Stimulated activated CD8-positive, alpha-beta memory T cell treated with anti-CD3 and anti-CD28 coated beads, Interleukin-4, amount 100 ng/mL, for 1 hour (primary cell): ENCODE measurements around the gene VPREB1.
"Not testable (repeated sequence)": the region's sequence is repeated elsewhere in the genome, so short reads cannot be mapped to it uniquely, and the experiment has no call there.

Source experiments
- DNase-seq, 2 donors: peaks; one replicate each; pipeline ENCODE4 v3.0.0-alpha.2; 2020; ENCODE audit warnings: low read depth in 2 of 2, low spot score in 1 of 2

The VPREB1 gene

DNA sequence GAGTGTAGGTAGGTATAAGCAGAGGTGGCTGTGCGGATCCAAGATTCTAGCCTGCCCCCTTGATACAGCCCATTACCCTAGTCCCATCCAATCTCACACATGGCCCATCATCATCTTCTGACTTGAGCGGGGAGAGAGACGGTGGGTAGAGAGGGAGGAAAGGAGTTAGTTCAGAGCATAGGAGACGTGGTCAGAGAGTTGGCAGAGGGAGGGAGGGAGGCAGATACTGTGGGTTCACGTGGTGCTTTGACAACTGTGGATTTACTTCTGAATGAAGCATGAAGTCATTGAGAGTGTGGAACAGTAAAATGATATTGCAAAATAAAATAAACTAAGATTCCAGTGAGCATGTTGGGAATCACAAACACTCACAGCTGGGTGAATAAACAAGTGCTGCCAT is 31.4 kb upstream of the VPREB1 start:
- DNase-seq = no peak

- no peak for DNase-seq
Observed at GRCh38 chr22:22214819-22215329, 29.7 kb upstream of the VPREB1 start.

- DNase-seq = no peak
Observed at GRCh38 chr22:22215659-22216449, 28.7 kb upstream of the VPREB1 start.

DNA sequence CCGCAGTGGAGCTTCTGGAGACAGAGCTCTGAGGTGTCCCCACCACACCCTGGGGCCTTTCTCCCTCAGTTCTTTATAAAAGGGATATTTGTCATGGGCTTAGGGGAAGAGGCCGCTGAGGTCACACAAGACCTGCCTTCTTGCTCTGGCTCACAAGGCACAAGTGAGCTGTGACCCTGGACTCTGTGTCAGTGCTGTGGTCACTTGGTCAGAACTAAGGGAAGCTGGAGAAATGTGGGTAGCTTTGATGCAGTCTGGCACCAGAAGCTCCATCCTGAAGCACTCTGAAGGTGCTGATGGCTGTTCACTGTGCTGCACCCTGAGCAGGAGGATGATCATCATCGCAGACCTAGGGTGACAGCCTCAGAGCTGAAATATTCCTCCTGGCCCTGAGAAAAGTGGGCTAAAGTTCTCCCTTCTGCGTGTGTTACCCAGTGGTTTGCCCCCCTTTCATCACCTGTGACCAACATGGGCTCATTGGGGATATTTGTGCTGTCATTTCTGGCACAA is 28.1 kb upstream of the VPREB1 start:
- DNase-seq = no peak

DNA sequence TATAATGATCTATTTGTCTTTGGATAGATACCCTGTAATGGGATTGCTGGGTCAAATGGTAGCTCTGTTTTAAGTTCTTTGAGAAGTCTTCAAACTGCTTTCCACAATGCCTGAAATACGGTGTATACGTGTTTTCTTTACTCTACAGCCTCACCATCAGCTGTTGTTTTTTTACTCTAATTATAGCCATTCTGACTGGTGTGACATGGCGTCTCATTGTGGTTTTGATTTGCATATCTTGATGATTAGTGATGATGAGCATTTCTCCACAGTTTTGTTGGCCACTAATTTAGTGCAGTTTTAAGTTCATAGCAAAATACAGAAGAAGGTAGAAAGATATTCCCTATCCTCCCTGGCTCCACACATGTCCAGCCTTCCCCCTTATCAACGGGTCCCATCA is 26.3 kb upstream of the VPREB1 start:
- DNase-seq = no peak

DNA sequence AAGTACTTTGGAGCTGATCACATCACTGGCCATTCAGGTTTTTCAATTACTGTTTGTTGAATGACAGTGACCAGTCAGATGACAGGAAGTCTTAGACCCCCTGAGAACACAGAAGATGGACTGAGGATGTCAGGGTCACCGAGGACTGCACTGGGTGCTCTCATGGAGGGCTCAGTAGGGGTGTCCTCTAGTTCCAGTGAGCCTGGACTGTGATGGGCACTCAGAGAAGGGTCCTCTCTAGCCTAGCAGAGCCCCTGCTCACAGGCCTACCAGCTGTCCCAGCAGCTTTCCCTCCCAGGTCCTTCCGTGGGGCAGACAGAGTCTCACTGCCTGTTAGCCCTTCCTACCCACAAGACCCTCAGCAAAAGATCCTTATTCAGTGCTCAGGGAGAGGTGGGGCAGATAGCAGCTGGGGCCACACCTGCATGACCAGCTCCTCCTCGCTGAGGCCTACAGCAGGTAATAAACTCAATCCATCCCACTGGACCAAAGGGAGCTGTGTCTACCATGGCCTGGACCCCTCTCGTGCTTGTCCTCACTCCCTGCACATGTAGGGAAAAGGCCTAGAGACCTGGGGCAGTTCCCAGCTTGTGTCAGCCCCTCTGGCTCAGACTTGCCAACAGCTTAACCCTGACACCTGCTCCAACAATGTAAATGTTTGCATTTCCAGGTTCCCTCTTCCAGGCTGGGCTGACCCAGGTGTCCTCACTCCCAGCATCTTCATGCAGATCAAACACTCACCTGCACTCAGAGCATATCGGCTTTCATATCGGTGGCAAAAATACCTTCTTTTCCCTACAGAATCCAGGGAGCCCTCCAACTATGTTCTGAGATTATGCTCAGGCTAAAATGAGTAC is 25.2 kb upstream of the VPREB1 start:
- no peak for DNase-seq

GRCh38 chr22:22221043-22221442 is 23.5 kb upstream of the VPREB1 start:
- DNase-seq = not testable (repeated sequence)

GRCh38 chr22:22226448-22227187 is 18.0 kb upstream of the VPREB1 start:
- no peak for DNase-seq

- no peak for DNase-seq
Observed at GRCh38 chr22:22228421-22228820, 16.2 kb upstream of the VPREB1 start.

GRCh38 chr22:22228921-22229320 is 15.7 kb upstream of the VPREB1 start:
- DNase-seq = no peak

- DNase-seq = no peak
Observed at GRCh38 chr22:22229683-22230420, 14.7 kb upstream of the VPREB1 start.

DNA sequence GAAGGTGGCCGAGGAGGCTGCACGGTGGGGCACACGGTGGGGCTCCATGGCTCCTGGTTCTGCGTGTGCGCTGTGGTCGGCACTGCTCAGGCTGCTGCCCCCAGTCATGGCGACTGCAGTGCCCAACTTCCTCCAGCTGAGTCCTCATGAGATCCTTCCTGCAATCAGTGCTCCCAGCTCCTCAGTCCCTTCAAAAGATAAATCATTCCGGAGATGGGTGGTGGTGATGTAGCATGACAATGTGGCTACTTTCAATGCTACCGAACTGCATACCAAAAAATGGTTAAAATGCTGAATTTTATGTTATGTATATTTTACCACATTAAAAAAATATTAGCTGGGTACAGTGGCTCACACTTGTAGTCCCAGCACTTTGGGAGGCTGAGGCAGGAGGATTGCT is 14.1 kb upstream of the VPREB1 start:
- DNase-seq = no peak

GRCh38 chr22:22233081-22233480 is 11.5 kb upstream of the VPREB1 start:
- DNase-seq = no peak

DNA sequence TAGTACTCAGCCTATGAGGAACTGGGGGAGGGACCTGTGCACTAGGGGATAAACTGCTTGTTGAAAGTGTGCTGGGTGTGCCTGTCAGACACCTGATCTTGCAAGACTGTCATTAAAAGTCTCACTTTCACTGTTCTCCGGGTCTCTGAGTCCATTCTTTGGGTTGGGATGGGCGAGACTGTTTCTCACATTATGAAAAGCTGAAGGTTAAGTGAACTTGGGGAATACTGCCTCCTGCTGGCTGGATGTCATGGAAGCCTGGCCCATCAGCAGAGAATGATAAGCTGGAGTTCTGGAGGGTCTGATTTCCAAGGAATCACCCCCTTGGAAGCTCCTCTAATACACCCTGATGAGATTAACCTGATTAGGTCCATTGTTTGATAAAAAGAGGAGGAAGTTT is 9.0 kb upstream of the VPREB1 start:
- DNase-seq = peak; percentile 10 to 11

- no peak for DNase-seq
Observed at GRCh38 chr22:22237521-22237920, 7.1 kb upstream of the VPREB1 start.

GRCh38 chr22:22239311-22239939 is 5.2 kb upstream of the VPREB1 start:
- DNase-seq = no peak

GRCh38 chr22:22241554-22241898 is 3.1 kb upstream of the VPREB1 start:
- DNase-seq = no peak

DNA sequence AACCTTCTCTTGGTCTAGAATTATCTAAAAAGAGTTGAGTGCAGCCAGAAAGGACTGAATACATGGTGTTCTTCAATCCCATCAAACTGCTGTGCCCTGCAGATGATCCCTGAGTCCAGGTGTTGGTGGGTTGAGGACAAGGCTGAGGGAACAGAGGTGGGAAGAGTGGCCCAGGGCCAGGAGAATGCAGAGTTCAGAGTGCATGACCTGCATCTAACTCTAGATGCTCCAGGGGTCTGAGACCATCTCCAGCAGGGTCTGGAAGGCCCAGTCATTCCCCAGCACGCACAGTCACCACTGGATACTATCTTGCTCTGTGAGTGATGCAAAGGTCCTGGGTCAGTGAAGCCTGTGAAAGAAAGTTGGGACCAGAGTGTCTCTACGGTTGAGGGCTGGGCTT is 2.1 kb upstream of the VPREB1 start:
- no peak for DNase-seq

DNA sequence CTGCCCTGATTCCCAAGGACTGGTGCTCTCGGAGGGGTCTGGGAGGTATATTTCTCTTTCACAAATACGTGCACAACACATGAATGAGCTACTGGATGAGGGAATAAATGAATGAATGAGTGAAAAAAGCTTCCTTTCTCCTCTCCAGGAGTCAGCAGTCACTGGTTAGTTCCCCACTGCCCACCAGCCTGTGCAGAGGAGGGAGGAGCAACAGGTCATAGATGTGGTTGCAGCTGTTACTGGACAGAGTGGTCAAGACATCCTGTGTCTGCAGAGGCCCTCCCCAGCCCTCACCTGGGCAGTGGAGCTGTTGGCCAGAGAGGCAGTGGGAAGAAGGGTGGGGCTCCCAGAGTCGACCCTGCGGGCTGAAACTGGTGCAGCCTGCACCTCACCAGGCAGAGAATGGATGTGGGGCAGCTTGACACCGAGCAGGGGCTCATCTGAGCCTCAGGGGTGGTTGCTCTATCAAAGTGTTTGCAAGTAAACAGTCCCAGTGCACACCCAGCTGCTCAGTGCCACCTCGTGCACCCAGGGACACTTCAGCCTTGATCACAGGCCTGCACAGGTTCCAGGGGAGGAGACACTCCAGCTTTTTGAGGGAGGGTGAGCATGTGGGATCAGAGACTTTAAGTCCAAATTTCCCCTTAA is 1.4 kb upstream of the VPREB1 start:
- no peak for DNase-seq
